Suprapubic skin (tissue), 4 donors: ENCODE measurements around the gene SORCS3.

Experiments used
- CTCF ChIP-seq, 2 donors: fragments of 200-600 bp in 1 of 2; fragments of 450-650 bp in 1 of 2; sonication (generic) in 1 of 2; IDR thresholded peaks; one replicate each; pipeline ENCODE4 v1.5.1; 2016 to 2019; ENCODE audit warnings: antibody characterized with exemption in 2 of 2, mild to moderate bottlenecking in 1 of 2, moderate library complexity in 1 of 2
- EP300 ChIP-seq: sonication (generic); formaldehyde crosslinking; IDR thresholded peaks from one replicate; pipeline ENCODE4 v1.6.1; 2017; ENCODE audit warnings: antibody characterized with exemption
- POLR2A ChIP-seq, 2 donors: fragments of 450-650 bp; IDR thresholded peaks; one replicate each; pipeline ENCODE4 v1.6.1; 2017; ENCODE audit warnings: antibody characterized with exemption in 2 of 2, mild to moderate bottlenecking in 2 of 2, moderate library complexity in 2 of 2
- POLR2AphosphoS5 ChIP-seq, 3 donors: sonication (generic); formaldehyde crosslinking; IDR thresholded peaks; one replicate each; pipeline ENCODE4 v1.6.1; 2017; ENCODE audit warnings: antibody characterized with exemption in 3 of 3

DNA sequence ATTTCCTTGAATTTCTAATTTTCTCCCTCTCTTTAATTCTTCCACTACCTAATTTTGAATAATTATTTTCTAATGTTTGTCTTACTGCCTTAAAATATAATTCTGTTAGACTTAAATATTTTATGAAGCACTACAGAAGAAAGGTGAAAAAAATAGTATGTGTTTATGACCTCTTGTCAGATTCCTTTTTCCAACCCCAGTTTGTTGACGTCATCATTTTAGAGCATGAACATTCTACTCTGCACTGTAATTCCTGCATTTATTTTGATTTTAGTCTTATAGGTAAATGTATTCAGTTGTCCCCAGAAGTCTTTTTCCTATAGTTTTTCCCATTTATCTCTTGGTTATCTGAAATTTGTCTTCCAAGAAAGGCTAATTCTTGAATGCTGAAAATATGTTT, 468.1 kb downstream of the SORCS3 start:
- no peak for TF ChIP-seq POLR2A (IDR thresholded peaks at IDR 0.05)
- no peak for TF ChIP-seq EP300
- no peak for TF ChIP-seq CTCF (IDR thresholded peaks at IDR 0.05)
- no peak for TF ChIP-seq POLR2AphosphoS5 (IDR thresholded peaks at IDR 0.05)
